Hepatocyte (in vitro differentiated cells): ENCODE measurements around the gene DNMT3B.

Source experiments
- CTCF ChIP-seq: fragments of 200-600 bp; sonication (generic); IDR thresholded peaks from 2 replicates; pipeline ENCODE4 v1.5.1; 2016; ENCODE audit warnings: antibody characterized with exemption, mild to moderate bottlenecking; ENCODE audit not compliant: poor library complexity
- EZH2 ChIP-seq: fragments of 200-600 bp; sonication (generic); IDR thresholded peaks from 2 replicates; pipeline ENCODE4 v1.6.1; 2016; ENCODE audit warnings: antibody characterized with exemption, mild to moderate bottlenecking, borderline replicate concordance
- EZH2phosphoT487 ChIP-seq: fragments of 200-600 bp; sonication (generic); IDR thresholded peaks from one replicate; pipeline ENCODE4 v1.6.1; 2018; ENCODE audit warnings: antibody characterized with exemption, mild to moderate bottlenecking, low read depth, moderate library complexity; ENCODE audit not compliant: unreplicated experiment, severe bottlenecking

GRCh38 chr20:32839982-32840285 is 77.7 kb downstream of the DNMT3B start:
- TF ChIP-seq CTCF = no peak
- no peak for TF ChIP-seq EZH2phosphoT487
- TF ChIP-seq EZH2 = no peak
